Measurements from ENCODE around the gene CRTAP.
"Not testable (repeated sequence)": the region's sequence is repeated elsewhere in the genome, so short reads cannot be mapped to it uniquely, and the experiment has no call there.

CRTAP gene

GRCh38 chr3:33181641-33182040, 67.8 kb downstream of the CRTAP start:
- DNase-seq = not testable (repeated sequence)

- DNase-seq = no peak
Measured at GRCh38 chr3:33184863-33185262, 71.0 kb downstream of the CRTAP start.

GRCh38 chr3:33186524-33187367, 72.9 kb downstream of the CRTAP start:
- DNase-seq = no peak

GRCh38 chr3:33187368-33187634, 73.5 kb downstream of the CRTAP start:
- DNase-seq = no peak

- no peak for DNase-seq
Measured at GRCh38 chr3:33194303-33194702, 80.5 kb downstream of the CRTAP start.

- DNase-seq = no peak
Measured at GRCh38 chr3:33196538-33196937, 82.7 kb downstream of the CRTAP start.
